Epithelial cell of prostate (primary cell): Measurements from ENCODE around the gene B4GALNT3.

Experiments used
- DNase-seq: peaks from one replicate; pipeline ENCODE4 v3.0.0-alpha.2; 2011; ENCODE audit warnings: low read depth, low spot score
- H3K27ac ChIP-seq: fragments of 450-650 bp; 2 replicates; pipeline ENCODE4 v1.5.1; 2017; ENCODE audit warnings: mild to moderate bottlenecking

B4GALNT3 gene

GRCh38 chr12:612886-613285 is 153.1 kb downstream of the B4GALNT3 start:
- no peak for DNase-seq
- no peak overlapping the region for H3K27ac ChIP-seq
